Measurements from ENCODE around the gene RNF41.

RNF41 gene

DNA sequence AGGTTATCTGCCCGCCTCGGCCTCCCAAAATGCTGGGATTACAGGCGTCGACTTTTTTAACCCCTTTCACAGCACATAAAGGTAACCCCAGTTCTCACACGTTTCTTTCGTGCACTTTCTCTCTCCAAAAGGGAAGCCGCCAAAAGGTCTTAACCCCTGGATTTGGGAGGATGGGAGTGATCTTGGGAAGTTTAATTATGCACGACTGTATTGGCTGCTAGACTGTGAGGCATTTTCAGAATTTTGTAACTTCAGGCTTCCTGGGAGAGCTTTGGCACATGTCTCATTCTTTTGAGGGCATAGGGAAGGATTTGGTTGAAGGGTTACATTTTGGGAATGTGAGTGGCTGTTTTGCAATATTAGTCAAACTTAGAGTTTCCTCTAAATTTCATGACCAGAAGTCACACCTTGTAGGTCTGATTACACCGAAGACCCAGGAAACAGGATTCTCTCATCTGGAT is 31.0 kb downstream of the RNF41 start:
- Histone ChIP-seq H3K4me3 (ENCODE audit: low read depth, low read length) (peak overlapping the region; percentile 90), H3K36me3 (ENCODE audit: control insufficient read depth, insufficient read depth, low read length) (peaks cover 19% of the 10 kb centered on the region), H3K27me3 (ENCODE audit: control insufficient read depth, insufficient read depth, low read length) (no peaks in the 10 kb centered on the region), H3K9ac (ENCODE audit: low read length) (peak overlapping the region; percentile 34), H3K4me1 (ENCODE audit: control insufficient read depth, insufficient read depth, low read length) (peaks cover 17% of the 10 kb centered on the region), H3K9me3 (ENCODE audit: control insufficient read depth, insufficient read depth, low read depth, low read length) (no peaks in the 10 kb centered on the region), H3K27ac (ENCODE audit: low read depth, low read length) (no peak overlapping the region)

- H3K4me3 ChIP-seq (ENCODE audit: low read depth, low read length) = peak overlapping the region; percentile 90
- no peaks in the 10 kb centered on the region for H3K9me3 ChIP-seq (ENCODE audit: control insufficient read depth, insufficient read depth, low read depth, low read length)
- peak overlapping the region; percentile 88 for H3K9ac ChIP-seq (ENCODE audit: low read length)
- H3K27ac ChIP-seq (ENCODE audit: low read depth, low read length) = peak overlapping the region; percentile 48; the same call in 1 of the 2 replicates
- H3K4me1 ChIP-seq (ENCODE audit: control insufficient read depth, insufficient read depth, low read length) = peaks cover 17% of the 10 kb centered on the region
- no peaks in the 10 kb centered on the region for H3K27me3 ChIP-seq (ENCODE audit: control insufficient read depth, insufficient read depth, low read length)
- peaks cover 25% of the 10 kb centered on the region for H3K36me3 ChIP-seq (ENCODE audit: control insufficient read depth, insufficient read depth, low read length)
Measured at GRCh38 chr12:56189918-56190694, 31.6 kb downstream of the RNF41 start.

DNA sequence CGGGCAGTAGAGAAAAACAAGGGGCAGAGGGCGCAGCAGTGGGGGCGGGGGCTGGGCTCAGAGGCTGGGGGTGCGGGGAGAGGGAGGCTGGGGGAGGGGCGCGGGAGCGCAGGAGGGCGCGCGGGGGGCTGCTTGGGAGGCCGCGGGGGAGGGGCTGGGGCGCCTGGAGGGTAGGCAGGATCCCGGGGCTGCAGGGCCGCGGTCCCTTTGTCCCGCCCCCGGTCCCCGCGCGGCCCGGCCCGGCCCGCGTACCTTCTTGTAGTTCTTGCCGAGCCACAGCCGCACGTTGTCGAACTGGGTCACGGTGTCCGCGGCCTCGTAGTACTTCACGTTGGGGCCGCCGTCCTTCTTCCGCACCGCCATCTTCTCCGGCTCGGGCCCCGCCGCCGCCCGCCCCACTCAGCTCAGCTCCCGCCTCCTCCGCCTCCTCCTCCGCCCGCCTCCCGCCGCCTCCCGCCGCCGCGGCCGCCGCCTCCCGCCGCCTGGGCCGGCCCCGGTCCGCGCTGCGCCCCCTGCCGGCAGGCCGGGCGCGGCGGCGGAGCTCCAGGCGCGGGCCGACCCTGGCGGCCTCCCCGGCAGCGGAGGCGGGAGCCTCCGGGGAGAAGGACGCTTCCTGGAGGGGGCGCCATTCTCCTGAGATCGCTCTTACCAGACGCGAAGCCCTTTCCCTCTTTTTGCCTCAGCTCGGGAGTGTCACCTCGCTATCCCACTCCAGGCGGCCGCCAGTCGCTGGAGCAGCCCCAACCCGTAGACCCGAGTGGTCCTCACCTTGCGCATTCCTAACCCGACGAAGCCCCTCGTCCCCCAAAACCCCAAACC is 32.4 kb downstream of the RNF41 start, which contains the start of gene SMARCC2:
Gene SMARCC2 (minus strand): TSS at position 385 of the 819 bp plus-strand sequence. CDS start 22 bp downstream, at position 363.
- Histone ChIP-seq H3K27ac (ENCODE audit: low read depth, low read length) (peak within 1 kb of the TSS; percentile 80), H3K36me3 (ENCODE audit: control insufficient read depth, insufficient read depth, low read length) (peaks cover 33% of the 10 kb centered on the region), H3K9me3 (ENCODE audit: control insufficient read depth, insufficient read depth, low read depth, low read length) (no peaks in the 10 kb centered on the region), H3K9ac (ENCODE audit: low read length) (peak within 1 kb of the TSS; percentile 88), H3K4me1 (ENCODE audit: control insufficient read depth, insufficient read depth, low read length) (peaks cover 17% of the 10 kb centered on the region), H3K27me3 (ENCODE audit: control insufficient read depth, insufficient read depth, low read length) (no peaks in the 10 kb centered on the region), H3K4me3 (ENCODE audit: low read depth, low read length) (peak within 1 kb of the TSS; percentile 90)

GRCh38 chr12:56188778-56189098 is 33.0 kb downstream of the RNF41 start:
- Histone ChIP-seq H3K27ac (ENCODE audit: low read depth, low read length) (peak overlapping the region; percentile 80), H3K36me3 (ENCODE audit: control insufficient read depth, insufficient read depth, low read length) (peaks cover 38% of the 10 kb centered on the region), H3K4me1 (ENCODE audit: control insufficient read depth, insufficient read depth, low read length) (peaks cover 17% of the 10 kb centered on the region), H3K9me3 (ENCODE audit: control insufficient read depth, insufficient read depth, low read depth, low read length) (no peaks in the 10 kb centered on the region), H3K9ac (ENCODE audit: low read length) (peak overlapping the region; percentile 88), H3K27me3 (ENCODE audit: control insufficient read depth, insufficient read depth, low read length) (no peaks in the 10 kb centered on the region), H3K4me3 (ENCODE audit: low read depth, low read length) (peak overlapping the region; percentile 90)

GRCh38 chr12:56188131-56188777 is 33.5 kb downstream of the RNF41 start:
- H3K9me3 ChIP-seq (ENCODE audit: control insufficient read depth, insufficient read depth, low read depth, low read length) = no peaks in the 10 kb centered on the region
- H3K27ac ChIP-seq (ENCODE audit: low read depth, low read length) = peak overlapping the region; percentile 80
- H3K36me3 ChIP-seq (ENCODE audit: control insufficient read depth, insufficient read depth, low read length) = peaks cover 43% of the 10 kb centered on the region
- peak overlapping the region; percentile 90 for H3K4me3 ChIP-seq (ENCODE audit: low read depth, low read length)
- peaks cover 17% of the 10 kb centered on the region for H3K4me1 ChIP-seq (ENCODE audit: control insufficient read depth, insufficient read depth, low read length)
- H3K9ac ChIP-seq (ENCODE audit: low read length) = peak overlapping the region; percentile 88
- H3K27me3 ChIP-seq (ENCODE audit: control insufficient read depth, insufficient read depth, low read length) = no peaks in the 10 kb centered on the region

DNA sequence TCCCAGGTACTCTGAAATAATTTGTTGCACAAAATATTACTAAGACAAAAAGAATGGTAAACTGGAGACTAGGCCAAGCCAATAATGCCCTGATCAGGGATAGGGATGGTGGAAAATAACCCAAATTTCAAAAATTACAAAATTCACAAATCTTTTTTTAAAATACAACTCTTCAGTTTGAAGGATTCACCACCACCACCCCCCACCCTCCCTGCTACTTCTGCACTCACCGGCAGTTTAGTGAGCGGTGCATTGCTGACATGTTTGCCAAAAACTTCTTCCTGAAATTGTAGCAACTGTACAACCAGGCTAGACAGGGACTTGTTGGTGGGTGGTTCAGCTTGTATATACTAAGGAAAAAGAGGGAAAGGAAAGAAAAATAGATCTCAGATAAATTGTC is 34.8 kb downstream of the RNF41 start:
- Histone ChIP-seq H3K4me3 (ENCODE audit: low read depth, low read length) (no peak overlapping the region), H3K9me3 (ENCODE audit: control insufficient read depth, insufficient read depth, low read depth, low read length) (no peaks in the 10 kb centered on the region), H3K27me3 (ENCODE audit: control insufficient read depth, insufficient read depth, low read length) (no peaks in the 10 kb centered on the region), H3K9ac (ENCODE audit: low read length) (no peak overlapping the region), H3K4me1 (ENCODE audit: control insufficient read depth, insufficient read depth, low read length) (peaks cover 17% of the 10 kb centered on the region), H3K27ac (ENCODE audit: low read depth, low read length) (no peak overlapping the region), H3K36me3 (ENCODE audit: control insufficient read depth, insufficient read depth, low read length) (peaks cover 54% of the 10 kb centered on the region)

DNA sequence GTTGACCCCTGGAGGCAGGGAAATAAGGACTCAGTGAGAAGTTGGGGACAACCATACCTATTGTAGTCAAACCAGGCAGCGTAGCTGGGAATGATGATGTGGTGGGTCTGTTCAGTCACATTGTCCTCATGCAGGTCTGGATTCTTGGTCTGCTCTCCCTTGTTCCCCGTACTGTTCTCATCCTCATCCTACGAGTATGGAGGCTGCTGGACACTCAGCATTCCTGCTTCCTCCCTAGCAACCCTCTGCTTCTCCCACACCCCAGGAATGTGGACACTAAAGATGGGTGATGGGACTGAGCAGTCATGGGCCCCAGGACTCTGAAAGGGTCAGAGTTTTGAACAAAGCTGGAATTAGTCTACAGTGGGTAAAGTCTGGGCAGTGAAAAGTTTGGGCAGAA is 43.4 kb downstream of the RNF41 start:
- Histone ChIP-seq H3K4me3 (ENCODE audit: low read depth, low read length) (no peak overlapping the region), H3K36me3 (ENCODE audit: control insufficient read depth, insufficient read depth, low read length) (peaks cover 82% of the 10 kb centered on the region), H3K27me3 (ENCODE audit: control insufficient read depth, insufficient read depth, low read length) (no peaks in the 10 kb centered on the region), H3K27ac (ENCODE audit: low read depth, low read length) (no peak overlapping the region), H3K9ac (ENCODE audit: low read length) (no peak overlapping the region), H3K9me3 (ENCODE audit: control insufficient read depth, insufficient read depth, low read depth, low read length) (no peaks in the 10 kb centered on the region), H3K4me1 (ENCODE audit: control insufficient read depth, insufficient read depth, low read length) (no peaks in the 10 kb centered on the region)

GRCh38 chr12:56172839-56173238 is 48.9 kb downstream of the RNF41 start:
- Histone ChIP-seq H3K4me1 (ENCODE audit: control insufficient read depth, insufficient read depth, low read length) (no peaks in the 10 kb centered on the region), H3K36me3 (ENCODE audit: control insufficient read depth, insufficient read depth, low read length) (peaks cover 92% of the 10 kb centered on the region), H3K9me3 (ENCODE audit: control insufficient read depth, insufficient read depth, low read depth, low read length) (no peaks in the 10 kb centered on the region), H3K9ac (ENCODE audit: low read length) (no peak overlapping the region), H3K27me3 (ENCODE audit: control insufficient read depth, insufficient read depth, low read length) (no peaks in the 10 kb centered on the region), H3K27ac (ENCODE audit: low read depth, low read length) (no peak overlapping the region), H3K4me3 (ENCODE audit: low read depth, low read length) (no peak overlapping the region)

GRCh38 chr12:56169229-56169759 is 52.4 kb downstream of the RNF41 start:
- Histone ChIP-seq H3K27me3 (ENCODE audit: control insufficient read depth, insufficient read depth, low read length) (no peaks in the 10 kb centered on the region), H3K27ac (ENCODE audit: low read depth, low read length) (no peak overlapping the region), H3K9ac (ENCODE audit: low read length) (no peak overlapping the region), H3K9me3 (ENCODE audit: control insufficient read depth, insufficient read depth, low read depth, low read length) (no peaks in the 10 kb centered on the region), H3K36me3 (ENCODE audit: control insufficient read depth, insufficient read depth, low read length) (peaks cover 96% of the 10 kb centered on the region), H3K4me3 (ENCODE audit: low read depth, low read length) (no peak overlapping the region), H3K4me1 (ENCODE audit: control insufficient read depth, insufficient read depth, low read length) (no peaks in the 10 kb centered on the region)

DNA sequence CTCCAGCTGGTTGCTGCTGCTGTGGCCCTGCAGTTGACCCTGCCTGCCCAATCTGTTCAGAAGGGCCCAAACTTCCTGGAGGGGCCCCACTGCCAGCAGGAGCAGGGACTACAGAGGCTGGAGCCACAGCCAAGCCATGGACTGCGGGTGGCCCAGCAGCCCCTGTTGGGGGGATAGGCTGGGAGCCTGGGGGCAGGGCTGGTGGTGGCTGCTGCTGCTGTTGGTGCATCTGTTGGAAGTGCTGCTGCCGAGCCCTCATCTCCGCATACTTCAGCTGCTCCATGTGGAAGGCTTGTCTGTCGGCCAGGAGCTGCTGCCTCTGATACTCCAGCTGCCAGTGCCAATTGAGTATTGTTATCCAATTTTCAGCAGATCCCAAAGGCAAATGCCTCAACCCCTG is 56.4 kb downstream of the RNF41 start:
- Histone ChIP-seq H3K4me3 (ENCODE audit: low read depth, low read length) (no peak overlapping the region), H3K9ac (ENCODE audit: low read length) (no peak overlapping the region), H3K27me3 (ENCODE audit: control insufficient read depth, insufficient read depth, low read length) (no peaks in the 10 kb centered on the region), H3K27ac (ENCODE audit: low read depth, low read length) (no peak overlapping the region), H3K36me3 (ENCODE audit: control insufficient read depth, insufficient read depth, low read length) (peaks cover 96% of the 10 kb centered on the region), H3K9me3 (ENCODE audit: control insufficient read depth, insufficient read depth, low read depth, low read length) (no peaks in the 10 kb centered on the region), H3K4me1 (ENCODE audit: control insufficient read depth, insufficient read depth, low read length) (peaks cover 22% of the 10 kb centered on the region)

Data from HUES6 (cell line).